Measurements from ENCODE around the gene PCAT6. TPM values are rescaled to one million over a fixed set of nuclear protein-coding genes. Genes with fewer than 3 reads are reported as not detected.

The PCAT6 gene
- total RNA-seq, 1 experiment from 2014 or later: 0.26 TPM

DNA sequence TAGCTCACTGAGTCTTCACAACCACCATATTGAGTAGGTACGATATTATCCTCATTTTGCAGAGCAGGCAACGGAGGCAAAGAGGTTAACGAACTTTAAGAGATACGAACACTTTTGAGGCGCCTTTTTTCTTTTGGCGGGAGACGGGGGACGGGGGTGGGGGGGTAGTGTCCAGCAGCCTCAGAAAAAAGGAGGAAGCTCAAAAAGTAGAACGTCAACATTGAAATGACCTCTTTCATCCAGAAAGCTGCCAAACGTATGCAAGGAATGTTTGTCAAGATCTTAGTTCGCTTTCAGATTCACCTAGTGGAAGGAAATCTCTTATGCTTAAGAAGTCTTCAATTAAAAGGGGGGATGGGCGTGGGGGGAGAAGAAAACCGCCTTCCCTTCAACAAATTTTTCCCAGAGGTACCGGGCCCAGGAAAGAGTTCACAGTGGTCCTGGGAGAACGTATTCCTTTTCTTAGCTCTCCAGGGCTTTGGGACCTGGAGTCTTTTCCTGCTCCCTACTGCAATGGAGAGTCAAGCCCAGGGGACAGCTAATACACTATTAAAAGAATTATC, 1.1 kb upstream of the PCAT6 start:
- CTCF ChIA-PET: no interaction called here
- BruUV-seq (replicated peaks): no TSS peak
- H3K9ac ChIP-seq (ENCODE audit: low read length): no peak overlapping the region
- DNase-seq: no peak
- H3K79me2 ChIP-seq (ENCODE audit: low read length): peaks cover 35% of the 10 kb centered on the region
- H3K9me2 ChIP-seq (replicated peaks; ENCODE audit: low read length): no peaks in the 10 kb centered on the region
- H3F3A ChIP-seq (ENCODE audit: low read length, unreplicated experiment): no peaks in the 10 kb centered on the region
- intact Hi-C loops (cut with micrococcal nuclease): loop anchor here (1.0 to 2.0 kb wide), 3 partner anchors 43 to 159 kb away; no protein-coding TSS in a partner anchor
- no peak overlapping the region for H3K4me3 ChIP-seq (ENCODE audit: low read length)
- H3K4me1 ChIP-seq (ENCODE audit: insufficient read depth, low read length): peaks cover 42% of the 10 kb centered on the region
- no peaks in the 10 kb centered on the region for H3K36me3 ChIP-seq (ENCODE audit: low read depth, low read length)
- POLR2A ChIA-PET (ENCODE audit: unreplicated experiment): interaction anchor here (0.7 kb wide), 1 partner anchor 28 kb away, joined by 3 read pairs; no protein-coding TSS in a partner anchor
- peak overlapping the region; percentile 98; the same call in 1 of the 2 replicates for H2AFZ ChIP-seq (ENCODE audit: low read length)
- H3K27ac ChIP-seq (ENCODE audit: low read length): no peak overlapping the region
- H3K27me3 ChIP-seq (ENCODE audit: low read length): no peaks in the 10 kb centered on the region
- H4K20me1 ChIP-seq (ENCODE audit: low read length): no peaks in the 10 kb centered on the region
- ATAC-seq: no peak
- TF ChIP-seq, protein P1, sequence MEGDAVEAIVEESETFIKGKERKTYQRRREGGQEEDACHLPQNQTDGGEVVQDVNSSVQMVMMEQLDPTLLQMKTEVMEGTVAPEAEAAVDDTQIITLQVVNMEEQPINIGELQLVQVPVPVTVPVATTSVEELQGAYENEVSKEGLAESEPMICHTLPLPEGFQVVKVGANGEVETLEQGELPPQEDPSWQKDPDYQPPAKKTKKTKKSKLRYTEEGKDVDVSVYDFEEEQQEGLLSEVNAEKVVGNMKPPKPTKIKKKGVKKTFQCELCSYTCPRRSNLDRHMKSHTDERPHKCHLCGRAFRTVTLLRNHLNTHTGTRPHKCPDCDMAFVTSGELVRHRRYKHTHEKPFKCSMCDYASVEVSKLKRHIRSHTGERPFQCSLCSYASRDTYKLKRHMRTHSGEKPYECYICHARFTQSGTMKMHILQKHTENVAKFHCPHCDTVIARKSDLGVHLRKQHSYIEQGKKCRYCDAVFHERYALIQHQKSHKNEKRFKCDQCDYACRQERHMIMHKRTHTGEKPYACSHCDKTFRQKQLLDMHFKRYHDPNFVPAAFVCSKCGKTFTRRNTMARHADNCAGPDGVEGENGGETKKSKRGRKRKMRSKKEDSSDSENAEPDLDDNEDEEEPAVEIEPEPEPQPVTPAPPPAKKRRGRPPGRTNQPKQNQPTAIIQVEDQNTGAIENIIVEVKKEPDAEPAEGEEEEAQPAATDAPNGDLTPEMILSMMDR (conservative IDR thresholded peaks at IDR 0.05; ENCODE audit: low read depth, low read length): no peak
- TF ChIP-seq EZH2phosphoT487 (IDR thresholded peaks at IDR 0.05; ENCODE audit: borderline replicate concordance, low read length) (no peak), EZH2 (IDR thresholded peaks at IDR 0.05; ENCODE audit: low read length, unreplicated experiment) (no peak)
- H3K4me2 ChIP-seq (ENCODE audit: low read length): peak overlapping the region; percentile 99; the same call in 1 of the 2 replicates
- H3K9me3 ChIP-seq (ENCODE audit: low read length): no peaks in the 10 kb centered on the region

DNA sequence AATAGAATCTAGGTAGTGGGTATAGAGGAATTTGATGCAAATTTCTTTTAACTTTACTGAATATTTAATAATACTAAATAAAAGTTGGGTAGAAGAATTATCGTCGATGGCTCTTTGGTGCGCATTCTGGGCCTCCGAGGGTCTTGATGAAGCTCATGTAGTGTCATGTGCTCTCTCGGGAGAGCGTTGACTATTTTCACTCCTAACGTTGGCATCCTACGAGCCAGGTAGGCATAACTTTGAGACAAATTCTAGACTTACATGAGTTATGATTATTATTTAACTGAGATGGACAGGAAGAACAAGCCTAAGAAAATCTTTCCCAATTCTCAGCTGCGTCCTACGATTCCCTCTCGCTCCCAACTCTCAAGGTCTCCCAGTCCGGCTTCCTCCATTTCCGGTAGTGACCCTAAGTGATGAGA, 550 bp upstream of the PCAT6 start:
- no peak for DNase-seq
- ChIA-PET POLR2A (ENCODE audit: unreplicated experiment) (interaction anchor here (0.7 kb wide), 2 partner anchors 29 to 60 kb away, joined by 3 to 6 read pairs; no protein-coding TSS in a partner anchor), CTCF (interaction anchor here (0.6 kb wide), 1 partner anchor 465 kb away, joined by 4 read pairs; no protein-coding TSS in a partner anchor)
- Histone ChIP-seq H3K27ac (ENCODE audit: low read length) (no peak overlapping the region), H2AFZ (ENCODE audit: low read length) (peak overlapping the region; percentile 98), H3K27me3 (ENCODE audit: low read length) (no peaks in the 10 kb centered on the region), H3F3A (ENCODE audit: low read length, unreplicated experiment) (no peaks in the 10 kb centered on the region), H3K9ac (ENCODE audit: low read length) (peak overlapping the region; percentile 73), H3K79me2 (ENCODE audit: low read length) (peaks cover 29% of the 10 kb centered on the region), H4K20me1 (ENCODE audit: low read length) (no peaks in the 10 kb centered on the region), H3K4me3 (ENCODE audit: low read length) (peak overlapping the region; percentile 81), H3K9me2 (replicated peaks; ENCODE audit: low read length) (no peaks in the 10 kb centered on the region), H3K36me3 (ENCODE audit: low read depth, low read length) (no peaks in the 10 kb centered on the region), H3K4me1 (ENCODE audit: insufficient read depth, low read length) (peaks cover 42% of the 10 kb centered on the region), H3K4me2 (ENCODE audit: low read length) (peak overlapping the region; percentile 99), H3K9me3 (ENCODE audit: low read length) (no peaks in the 10 kb centered on the region)
- BruUV-seq (replicated peaks): no TSS peak
- TF ChIP-seq EZH2 (IDR thresholded peaks at IDR 0.05; ENCODE audit: low read length, unreplicated experiment): no peak
- TF ChIP-seq EZH2phosphoT487 (IDR thresholded peaks at IDR 0.05; ENCODE audit: borderline replicate concordance, low read length): no peak
- TF ChIP-seq, protein P1 (conservative IDR thresholded peaks at IDR 0.05; ENCODE audit: low read depth, low read length): no peak
- intact Hi-C loops (cut with micrococcal nuclease): loop anchor here (1.0 to 2.0 kb wide), 3 partner anchors 43 to 159 kb away; no protein-coding TSS in a partner anchor
- ATAC-seq: no peak

Measured in PC-3 (cell line).